ENCODE measurements around the gene ACVRL1. TPM values are rescaled to one million over a fixed set of nuclear protein-coding genes. Genes with fewer than 3 reads are reported as not detected.
"Not testable (repeated sequence)": the region's sequence is repeated elsewhere in the genome, so short reads cannot be mapped to it uniquely, and the experiment has no call there.

Gene ACVRL1
- total RNA-seq, 2 donors from 2014 or later: 31.1 to 34.8 TPM

DNA sequence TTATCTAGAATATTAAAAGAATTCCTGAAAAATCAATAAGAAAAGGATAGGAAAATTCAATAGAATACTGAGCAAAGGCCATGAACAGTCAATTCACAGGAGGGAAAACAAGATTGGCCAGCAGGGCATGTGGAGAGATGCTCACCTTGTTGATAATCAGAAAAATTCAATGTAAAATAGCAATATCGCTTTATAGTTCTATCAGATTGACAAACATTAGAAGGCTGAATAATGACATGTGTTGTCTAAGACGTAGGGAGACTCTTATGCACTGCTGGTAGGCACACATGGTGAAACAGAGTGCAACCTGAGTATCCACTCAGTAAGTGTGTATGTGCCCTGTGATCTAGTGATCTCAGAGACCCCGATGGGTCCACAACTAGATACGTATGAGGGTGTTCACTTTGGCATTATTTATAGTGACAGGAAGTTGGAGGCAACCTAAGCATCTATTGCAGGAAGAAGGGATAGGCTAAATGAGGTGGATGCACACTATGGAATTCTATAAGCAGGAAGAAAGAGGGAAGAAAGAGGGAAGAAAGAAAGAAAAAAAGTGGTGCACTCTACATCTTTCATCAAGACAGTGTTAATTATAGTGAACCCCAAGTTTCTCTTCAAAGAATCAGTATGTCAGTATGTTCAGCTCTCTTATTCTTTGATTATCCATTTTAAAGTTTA lies 23.2 kb upstream of the ACVRL1 start:
- no peak overlapping the region for H3K27ac ChIP-seq

GRCh38 chr12:51884676-51885229 lies 22.6 kb upstream of the ACVRL1 start:
- WGBS: 88% methylated on average over 11 of the region's 11 CpGs
- Histone ChIP-seq H3K4me1 (replicated peaks) (no peaks in the 10 kb centered on the region), H3K36me3 (no peaks in the 10 kb centered on the region)

More for the DNA sequence above, 23.2 kb upstream of the ACVRL1 start:
- H3K9me3 ChIP-seq: no peaks in the 10 kb centered on the region
- no peak for TF ChIP-seq POLR2AphosphoS5 (IDR thresholded peaks at IDR 0.05)
- no peak for TF ChIP-seq CTCF (IDR thresholded peaks at IDR 0.05)
- no peaks in the 10 kb centered on the region for H3K27me3 ChIP-seq (replicated peaks; ENCODE audit: insufficient read depth)
- DNase-seq (ENCODE audit: low spot score): no peak
- intact Hi-C loops (cut with DNase I): no loop called here
- H3K36me3 ChIP-seq: no peaks in the 10 kb centered on the region
- 93% methylated on average over 4 of the region's 4 CpGs for WGBS
- no peak overlapping the region for H3K4me3 ChIP-seq
- H3K4me1 ChIP-seq (replicated peaks): no peaks in the 10 kb centered on the region

DNA sequence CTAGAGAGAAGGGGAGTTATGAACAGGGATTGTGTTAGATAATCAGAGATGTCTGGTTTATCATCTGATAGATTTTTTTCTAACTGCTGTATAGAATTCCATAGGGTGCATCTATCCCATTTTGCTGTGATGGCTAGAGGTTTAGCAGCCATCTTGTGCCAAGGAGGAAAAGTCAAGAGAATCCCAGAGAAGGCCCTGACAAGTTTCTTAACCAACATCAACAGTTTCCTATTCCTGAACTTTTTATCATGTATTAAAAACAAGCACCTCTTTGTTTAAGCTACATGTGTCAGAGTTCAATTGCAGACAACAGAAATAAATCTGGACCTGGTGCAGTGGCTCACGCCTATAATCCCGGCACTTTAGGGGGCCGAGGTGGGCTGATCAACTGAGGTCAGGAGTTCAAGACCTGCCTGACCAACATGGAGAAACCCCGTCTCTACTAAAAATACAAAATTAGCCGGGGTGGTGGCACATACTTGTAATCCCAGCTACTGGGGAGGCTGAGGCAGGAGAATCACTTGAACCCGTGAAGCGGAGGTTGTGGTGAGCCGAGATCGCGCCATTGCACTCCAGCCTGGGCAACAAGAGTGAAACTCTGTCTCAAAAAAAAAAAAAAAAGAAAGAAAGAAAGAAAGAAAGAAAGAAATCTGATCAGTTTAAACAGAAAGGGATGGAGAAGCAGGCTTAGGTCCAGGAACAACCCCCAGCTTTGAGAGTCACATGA lies 21.8 kb upstream of the ACVRL1 start:
- peak overlapping the region; percentile 12 to 15 for H3K27ac ChIP-seq
- 91% methylated on average over 10 of the region's 10 CpGs for WGBS

More at GRCh38 chr12:51884676-51885229, 22.6 kb upstream of the ACVRL1 start:
- TF ChIP-seq POLR2AphosphoS5 (IDR thresholded peaks at IDR 0.05) (no peak), CTCF (IDR thresholded peaks at IDR 0.05) (no peak), POLR2A (IDR thresholded peaks at IDR 0.05) (no peak)
- no peak overlapping the region for H3K27ac ChIP-seq
- no peak for DNase-seq (ENCODE audit: low spot score)
- H3K9me3 ChIP-seq: no peaks in the 10 kb centered on the region
- intact Hi-C loops (cut with DNase I): no loop called here
- no peaks in the 10 kb centered on the region for H3K27me3 ChIP-seq (replicated peaks; ENCODE audit: insufficient read depth)
- no peak overlapping the region for H3K4me3 ChIP-seq

DNA sequence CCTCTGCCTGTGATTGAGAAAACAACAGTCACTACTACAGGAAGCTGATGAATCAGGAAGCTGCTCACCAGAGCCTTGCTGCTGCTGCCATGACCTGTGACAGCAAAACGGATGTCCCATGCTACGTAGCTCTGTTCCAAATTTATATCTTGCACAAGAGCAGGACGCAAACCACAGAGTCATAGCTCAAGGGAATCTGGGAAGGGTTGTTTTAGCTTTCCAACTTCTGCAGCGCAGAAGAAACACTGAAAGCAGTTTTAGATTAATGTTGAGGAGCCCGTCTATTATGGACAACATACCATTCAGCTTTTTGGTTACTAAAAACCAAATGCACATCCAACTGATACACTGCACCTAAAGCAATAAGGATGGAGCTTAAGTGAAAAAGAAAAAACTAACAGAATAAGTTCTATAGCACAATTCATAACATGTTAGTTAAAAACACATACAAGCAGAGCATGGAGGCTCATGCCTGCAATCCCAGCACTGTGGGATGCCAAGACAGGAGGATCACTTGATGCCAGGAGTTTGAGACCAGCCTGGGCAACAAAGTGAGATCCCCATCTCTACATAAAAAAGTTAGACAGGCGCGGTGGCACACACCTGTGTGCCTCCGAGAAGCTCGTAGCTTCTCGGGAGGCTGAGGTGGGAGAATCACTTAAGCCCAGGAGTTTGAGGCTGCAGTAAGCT lies 21.1 kb upstream of the ACVRL1 start:
- H3K4me1 ChIP-seq (replicated peaks): no peaks in the 10 kb centered on the region
- peak overlapping the region in 1 of 2 donors; percentile 29 for H3K27ac ChIP-seq
- TF ChIP-seq POLR2A (IDR thresholded peaks at IDR 0.05): no peak
- peak; percentile 79 for TF ChIP-seq POLR2AphosphoS5 (IDR thresholded peaks at IDR 0.05)
- 72% methylated on average over 9 of the region's 10 CpGs for WGBS
- no peaks in the 10 kb centered on the region for H3K36me3 ChIP-seq
- no peaks in the 10 kb centered on the region for H3K27me3 ChIP-seq (replicated peaks; ENCODE audit: insufficient read depth)
- no peaks in the 10 kb centered on the region for H3K9me3 ChIP-seq
- intact Hi-C loops (cut with DNase I): no loop called here
- no peak for DNase-seq (ENCODE audit: low spot score)
- no peak overlapping the region for H3K4me3 ChIP-seq

More for the DNA sequence above, 21.8 kb upstream of the ACVRL1 start:
- H3K9me3 ChIP-seq; H3K36me3 ChIP-seq; DNase-seq (ENCODE audit: low spot score); intact Hi-C loops (cut with DNase I); H3K27me3 ChIP-seq (replicated peaks; ENCODE audit: insufficient read depth); H3K4me3 ChIP-seq; H3K4me1 ChIP-seq (replicated peaks): not testable (repeated sequence)

- TF ChIP-seq CTCF (IDR thresholded peaks at IDR 0.05) (no peak), POLR2A (IDR thresholded peaks at IDR 0.05) (no peak), POLR2AphosphoS5 (IDR thresholded peaks at IDR 0.05) (no peak)
- H3K27me3 ChIP-seq (replicated peaks; ENCODE audit: insufficient read depth): no peaks in the 10 kb centered on the region
- H3K9me3 ChIP-seq: no peaks in the 10 kb centered on the region
- no peaks in the 10 kb centered on the region for H3K4me1 ChIP-seq (replicated peaks)
- H3K27ac ChIP-seq: no peak within 1 kb of the TSS
- intact Hi-C loops (cut with DNase I): no loop called here
- DNase-seq (ENCODE audit: low spot score): no peak
- H3K4me3 ChIP-seq: no peak within 1 kb of the TSS
- WGBS: 67% methylated on average over 40 of the region's 41 CpGs
- no peaks in the 10 kb centered on the region for H3K36me3 ChIP-seq
These were observed 19.6 kb upstream of the ACVRL1 start, which contains the start of gene ANKRD33 for GRCh38 chr12:51887476-51888315. Gene ANKRD33, plus strand, starts transcription at chr12:51888103. Its CDS starts 84 bp downstream, at chr12:51888187.
